ENCODE results near the gene SLC25A23.

Gene SLC25A23

GRCh38 chr19:6424939-6425731 lies 34.5 kb downstream of the SLC25A23 start:
- DNase-seq (ENCODE audit: low spot score): peak; percentile 99

GRCh38 chr19:6424195-6424938 lies 35.2 kb downstream of the SLC25A23 start, which contains the start of gene KHSRP:
Gene KHSRP, minus strand, starts transcription at chr19:6424811. Its CDS starts 110 bp downstream, at chr19:6424701.
- peak; percentile 51 for DNase-seq (ENCODE audit: low spot score)

- peak; percentile 30 for DNase-seq (ENCODE audit: low spot score)
Observed at GRCh38 chr19:6423499-6424194, 35.9 kb downstream of the SLC25A23 start.

GRCh38 chr19:6421075-6422014 lies 38.2 kb downstream of the SLC25A23 start:
- no peak for DNase-seq (ENCODE audit: low spot score)

GRCh38 chr19:6418562-6418932 lies 41.0 kb downstream of the SLC25A23 start:
- no peak for DNase-seq (ENCODE audit: low spot score)

- DNase-seq (ENCODE audit: low spot score): no peak
Observed at GRCh38 chr19:6417713-6418561, 41.7 kb downstream of the SLC25A23 start.

GRCh38 chr19:6416658-6417405 lies 42.8 kb downstream of the SLC25A23 start:
- DNase-seq (ENCODE audit: low spot score): no peak

- DNase-seq (ENCODE audit: low spot score): no peak
Observed at GRCh38 chr19:6415591-6416190, 43.9 kb downstream of the SLC25A23 start.

GRCh38 chr19:6414793-6415590 lies 44.6 kb downstream of the SLC25A23 start:
- no peak for DNase-seq (ENCODE audit: low spot score)

GRCh38 chr19:6413721-6414643 lies 45.6 kb downstream of the SLC25A23 start:
- no peak for DNase-seq (ENCODE audit: low spot score)

GRCh38 chr19:6413291-6413690 lies 46.3 kb downstream of the SLC25A23 start:
- no peak for DNase-seq (ENCODE audit: low spot score)

GRCh38 chr19:6412447-6413091 lies 47.0 kb downstream of the SLC25A23 start:
- DNase-seq (ENCODE audit: low spot score): peak; percentile 58

- no peak for DNase-seq (ENCODE audit: low spot score)
Observed at GRCh38 chr19:6412061-6412446, 47.5 kb downstream of the SLC25A23 start.

- DNase-seq (ENCODE audit: low spot score): no peak
Observed at GRCh38 chr19:6409346-6409745, 50.2 kb downstream of the SLC25A23 start.

- DNase-seq (ENCODE audit: low spot score): no peak
Observed at GRCh38 chr19:6406401-6406800, 53.2 kb downstream of the SLC25A23 start.

GRCh38 chr19:6402837-6403608 lies 56.6 kb downstream of the SLC25A23 start:
- DNase-seq (ENCODE audit: low spot score): no peak

Measured in germinal center (tissue), 1 donor.